ENCODE results near the gene CACNA1I. TPM values are rescaled to one million over a fixed set of nuclear protein-coding genes. Genes with fewer than 3 reads are reported as not detected.
A peak's percentile ranks its signal among the peaks of the same experiment; 100 is the strongest.

Gene CACNA1I
- total RNA-seq, 2 donors from 2014 or later, result 0.34 to 0.58 TPM

DNA sequence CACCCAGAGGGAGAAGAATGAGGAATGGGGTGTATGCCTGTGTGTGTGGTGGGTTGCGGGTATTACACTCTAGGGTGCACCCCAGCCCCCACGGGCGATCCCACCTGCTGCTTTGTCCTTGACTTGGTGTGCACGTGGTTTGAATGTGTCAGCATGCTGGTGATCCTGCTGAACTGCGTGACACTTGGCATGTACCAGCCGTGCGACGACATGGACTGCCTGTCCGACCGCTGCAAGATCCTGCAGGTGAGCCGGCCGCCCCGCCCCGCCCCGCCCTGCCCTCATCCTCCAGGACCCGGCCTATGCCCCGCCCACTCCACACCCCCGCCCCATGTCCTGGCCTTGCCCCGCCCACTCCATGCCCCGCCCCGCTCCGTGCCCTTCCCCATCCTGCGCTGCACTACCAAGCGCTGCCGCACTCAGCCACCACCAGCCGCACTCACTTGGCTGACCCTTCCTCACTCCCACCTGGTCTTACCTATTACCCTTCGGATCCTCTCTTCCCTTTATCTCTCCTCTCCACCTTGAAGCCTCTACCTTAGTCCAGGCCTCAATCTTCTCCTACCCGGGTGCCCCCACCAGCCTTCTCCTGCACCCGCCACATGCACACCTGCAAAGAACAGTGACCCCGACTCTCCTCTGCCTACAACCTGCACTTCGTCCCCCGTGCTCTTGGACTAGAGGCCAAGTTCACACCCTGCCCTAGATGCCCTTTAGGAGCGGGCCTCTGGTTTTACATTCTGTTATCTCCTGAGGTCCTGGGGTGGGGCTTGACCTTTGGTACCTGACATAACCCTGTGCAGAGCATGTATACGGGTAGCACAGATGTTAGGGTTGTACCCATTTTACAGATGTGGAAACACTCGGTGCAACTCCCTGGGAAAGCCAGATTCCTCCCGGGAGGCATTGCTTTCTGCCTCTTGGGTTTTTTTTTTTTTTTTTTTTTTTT, 27.7 kb downstream of the CACNA1I start:
- DNase-seq (peak; percentile 75 to 78), ATAC-seq (replicated peaks in 1 of 2) (peak; percentile 75 to 76)
- H3K27ac Mint-ChIP-seq, result peak overlapping the region; percentile 10
- H3K4me3 Mint-ChIP-seq, result peak overlapping the region; percentile 14 to 59
- peaks cover 27% of the 10 kb centered on the region for H3K4me1 Mint-ChIP-seq (ENCODE audit: low read depth)
- peaks cover 11% of the 10 kb centered on the region for H3K27me3 Mint-ChIP-seq (ENCODE audit: low read depth)
- H3K9me3 Mint-ChIP-seq, result peaks cover 3 to 5% of the 10 kb centered on the region in 2 donors
- peaks cover 2 to 3% of the 10 kb centered on the region in 2 donors for H3K36me3 Mint-ChIP-seq (ENCODE audit: insufficient read depth in 2 of 2)

DNA sequence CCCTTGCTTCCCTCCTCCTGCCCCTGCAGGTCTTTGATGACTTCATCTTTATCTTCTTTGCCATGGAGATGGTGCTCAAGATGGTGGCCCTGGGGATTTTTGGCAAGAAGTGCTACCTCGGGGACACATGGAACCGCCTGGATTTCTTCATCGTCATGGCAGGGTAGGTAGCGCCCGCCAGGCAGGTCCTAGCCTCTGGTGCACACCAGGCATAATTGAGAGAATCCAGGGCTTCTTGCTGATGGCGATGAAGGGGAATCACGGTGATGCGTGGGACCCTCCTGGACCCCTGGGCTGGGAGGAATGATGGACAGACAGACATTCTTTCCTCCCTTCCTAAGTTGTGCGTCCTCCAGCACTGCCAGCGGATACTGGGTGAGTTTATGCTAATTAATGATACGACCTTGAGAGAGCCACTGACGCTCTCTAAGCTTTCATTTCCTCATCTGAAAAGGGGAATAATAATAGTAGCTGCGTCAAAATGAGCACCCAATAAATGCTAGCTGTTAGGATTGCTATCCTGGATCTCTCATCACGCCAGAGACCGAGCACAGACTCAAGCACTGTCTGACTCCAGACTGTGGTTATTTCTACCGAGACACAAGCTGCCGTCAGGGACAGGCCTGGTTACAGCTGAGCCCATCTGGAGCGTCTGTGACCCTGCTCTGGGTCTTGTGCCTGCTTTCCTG, 30.1 kb downstream of the CACNA1I start:
- ATAC-seq (replicated peaks in 1 of 2), result no peak
- Mint-ChIP-seq H3K4me1 (ENCODE audit: low read depth) (peaks cover 27% of the 10 kb centered on the region), H3K27me3 (ENCODE audit: low read depth) (peaks cover 11% of the 10 kb centered on the region), H3K27ac (no peak overlapping the region), H3K4me3 (no peak overlapping the region), H3K9me3 (peaks cover 4 to 7% of the 10 kb centered on the region in 2 donors), H3K36me3 (ENCODE audit: insufficient read depth in 2 of 2) (peaks cover 3% of the 10 kb centered on the region in 2 donors)
- DNase-seq, result no peak

DNA sequence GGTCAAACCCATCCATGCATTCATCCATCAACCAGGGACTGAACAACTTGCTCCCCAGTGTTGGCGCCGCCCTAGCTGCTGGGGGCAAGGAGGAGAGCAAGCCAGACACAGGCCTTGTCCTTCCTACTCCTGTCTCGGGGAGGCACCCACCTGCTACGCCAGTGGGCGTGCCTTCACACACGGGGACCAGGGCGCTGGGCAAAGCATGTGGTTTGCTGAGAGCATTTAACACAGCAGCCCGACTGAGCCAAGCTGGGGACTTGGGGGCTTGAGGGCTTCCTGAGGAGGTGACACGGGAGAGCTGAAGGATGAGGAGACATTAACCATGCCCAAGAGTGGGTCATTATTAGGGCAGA, 30.6 kb downstream of the CACNA1I start:
- DNase-seq, result no peak
- Mint-ChIP-seq H3K9me3 (peaks cover 4 to 7% of the 10 kb centered on the region in 2 donors), H3K36me3 (ENCODE audit: insufficient read depth in 2 of 2) (peaks cover 3% of the 10 kb centered on the region in 2 donors), H3K4me3 (no peak overlapping the region), H3K27ac (no peak overlapping the region), H3K27me3 (ENCODE audit: low read depth) (peaks cover 11% of the 10 kb centered on the region), H3K4me1 (ENCODE audit: low read depth) (peaks cover 27% of the 10 kb centered on the region)
- ATAC-seq (replicated peaks in 1 of 2), result no peak

DNA sequence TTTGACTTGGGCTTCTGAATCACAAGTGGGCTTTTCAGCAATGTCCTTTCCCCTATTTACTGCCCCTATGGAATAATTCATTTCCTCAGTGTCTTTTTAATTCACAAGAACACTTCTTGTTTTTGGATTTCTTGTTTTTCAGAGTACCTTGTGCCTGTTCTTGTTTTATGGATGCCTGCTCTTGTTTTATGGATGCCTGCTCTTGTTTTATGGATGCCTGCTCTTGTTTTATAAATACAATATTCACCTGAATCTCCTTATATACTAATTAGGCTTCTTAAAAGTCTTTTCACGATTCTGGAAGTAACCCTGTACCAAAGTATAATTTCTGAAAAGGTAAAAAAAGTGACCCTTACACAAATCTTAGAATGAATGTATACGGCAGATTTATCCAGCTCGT, 32.8 kb downstream of the CACNA1I start:
- Mint-ChIP-seq H3K9me3 (peaks cover 4 to 7% of the 10 kb centered on the region in 2 donors), H3K27ac (peak overlapping the region; percentile 43)

DNA sequence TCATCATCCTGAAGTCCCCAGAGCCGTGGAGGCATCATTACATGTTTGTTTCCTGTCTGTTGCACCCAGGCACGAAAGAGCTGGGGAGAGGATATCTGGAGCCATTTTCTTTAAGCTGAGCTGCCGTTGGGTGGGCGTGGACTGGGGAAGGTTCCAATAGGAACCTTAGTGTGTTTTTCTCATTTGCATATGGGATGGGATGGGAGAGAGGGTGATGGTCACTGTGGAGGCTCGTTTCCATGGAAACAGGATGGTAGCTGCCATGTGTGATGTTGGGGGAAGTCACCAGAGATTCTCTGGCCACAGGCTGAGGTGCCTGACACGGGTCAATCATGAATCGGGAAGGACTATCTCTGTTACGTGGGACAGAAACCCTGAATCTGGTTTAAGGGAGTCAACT, 39.7 kb downstream of the CACNA1I start:
- Mint-ChIP-seq H3K4me1 (ENCODE audit: low read depth) (peaks cover 17% of the 10 kb centered on the region), H3K27ac (no peak overlapping the region), H3K27me3 (ENCODE audit: low read depth) (no peaks in the 10 kb centered on the region), H3K9me3 (peaks cover 4% of the 10 kb centered on the region in 2 donors), H3K36me3 (ENCODE audit: insufficient read depth in 2 of 2) (peaks cover 0 to 2% of the 10 kb centered on the region in 2 donors), H3K4me3 (no peak overlapping the region)
- ATAC-seq (replicated peaks in 1 of 2) (no peak), DNase-seq (no peak)

More for the DNA sequence above, 32.8 kb downstream of the CACNA1I start:
- H3K4me3 Mint-ChIP-seq, result no peak overlapping the region
- no peak for ATAC-seq (replicated peaks in 1 of 2)
- no peaks in the 10 kb centered on the region for H3K27me3 Mint-ChIP-seq (ENCODE audit: low read depth)
- H3K4me1 Mint-ChIP-seq (ENCODE audit: low read depth), result peaks cover 25% of the 10 kb centered on the region
- H3K36me3 Mint-ChIP-seq (ENCODE audit: insufficient read depth in 2 of 2), result peaks cover 3% of the 10 kb centered on the region in 2 donors
- DNase-seq, result no peak

DNA sequence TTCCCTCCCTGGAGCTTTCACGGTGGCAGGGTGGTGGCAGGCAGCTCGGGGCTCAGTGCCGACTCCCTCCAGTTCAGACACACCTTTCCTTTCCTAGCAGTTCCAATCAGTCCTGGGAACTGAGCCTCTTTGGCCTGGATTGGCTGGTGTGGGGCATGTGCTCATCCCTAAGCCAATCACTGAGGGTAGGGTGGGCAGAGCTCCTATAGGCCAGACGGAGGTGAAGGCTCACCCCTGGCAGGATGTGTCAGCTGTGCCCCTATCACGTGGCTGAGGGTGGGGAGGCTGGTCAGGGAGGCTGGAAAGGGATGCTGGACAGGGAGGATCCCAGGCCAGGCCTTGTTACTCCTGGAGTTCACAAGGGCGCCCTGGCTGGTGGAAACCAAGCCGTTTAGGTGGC, 40.2 kb downstream of the CACNA1I start:
- peaks cover 4% of the 10 kb centered on the region in 2 donors for H3K9me3 Mint-ChIP-seq
- no peak overlapping the region for H3K4me3 Mint-ChIP-seq
- no peak for DNase-seq
- no peaks in the 10 kb centered on the region for H3K27me3 Mint-ChIP-seq (ENCODE audit: low read depth)
- peaks cover 17% of the 10 kb centered on the region for H3K4me1 Mint-ChIP-seq (ENCODE audit: low read depth)
- H3K36me3 Mint-ChIP-seq (ENCODE audit: insufficient read depth in 2 of 2), result peaks cover 0 to 2% of the 10 kb centered on the region in 2 donors
- ATAC-seq (replicated peaks in 1 of 2), result no peak
- no peak overlapping the region for H3K27ac Mint-ChIP-seq

DNA sequence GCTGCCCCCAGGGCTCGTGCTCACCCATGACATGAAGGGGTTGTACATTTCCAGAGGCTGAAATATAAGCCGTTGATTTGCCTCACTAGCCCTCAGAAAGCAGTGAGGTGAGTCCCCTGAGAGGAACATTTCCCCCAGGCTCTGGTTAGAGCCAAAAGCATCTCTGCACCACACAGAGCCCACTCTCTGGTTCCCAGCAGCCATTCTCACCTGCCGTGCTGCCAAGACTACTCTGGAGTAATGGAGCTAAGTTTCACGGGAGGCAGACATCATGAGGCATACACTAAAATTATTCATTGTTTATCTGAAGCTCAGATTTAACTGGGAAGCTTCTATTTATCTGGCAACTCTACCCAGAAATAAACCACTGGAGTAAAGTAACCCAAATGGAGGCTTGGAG, 40.8 kb downstream of the CACNA1I start:
- ATAC-seq (replicated peaks in 1 of 2) (no peak), DNase-seq (no peak)
- H3K4me3 Mint-ChIP-seq, result no peak overlapping the region
- H3K27me3 Mint-ChIP-seq (ENCODE audit: low read depth), result no peaks in the 10 kb centered on the region
- H3K36me3 Mint-ChIP-seq (ENCODE audit: insufficient read depth in 2 of 2), result peaks cover 0 to 2% of the 10 kb centered on the region in 2 donors
- peaks cover 17% of the 10 kb centered on the region for H3K4me1 Mint-ChIP-seq (ENCODE audit: low read depth)
- peaks cover 4% of the 10 kb centered on the region in 2 donors for H3K9me3 Mint-ChIP-seq
- no peak overlapping the region for H3K27ac Mint-ChIP-seq

DNA sequence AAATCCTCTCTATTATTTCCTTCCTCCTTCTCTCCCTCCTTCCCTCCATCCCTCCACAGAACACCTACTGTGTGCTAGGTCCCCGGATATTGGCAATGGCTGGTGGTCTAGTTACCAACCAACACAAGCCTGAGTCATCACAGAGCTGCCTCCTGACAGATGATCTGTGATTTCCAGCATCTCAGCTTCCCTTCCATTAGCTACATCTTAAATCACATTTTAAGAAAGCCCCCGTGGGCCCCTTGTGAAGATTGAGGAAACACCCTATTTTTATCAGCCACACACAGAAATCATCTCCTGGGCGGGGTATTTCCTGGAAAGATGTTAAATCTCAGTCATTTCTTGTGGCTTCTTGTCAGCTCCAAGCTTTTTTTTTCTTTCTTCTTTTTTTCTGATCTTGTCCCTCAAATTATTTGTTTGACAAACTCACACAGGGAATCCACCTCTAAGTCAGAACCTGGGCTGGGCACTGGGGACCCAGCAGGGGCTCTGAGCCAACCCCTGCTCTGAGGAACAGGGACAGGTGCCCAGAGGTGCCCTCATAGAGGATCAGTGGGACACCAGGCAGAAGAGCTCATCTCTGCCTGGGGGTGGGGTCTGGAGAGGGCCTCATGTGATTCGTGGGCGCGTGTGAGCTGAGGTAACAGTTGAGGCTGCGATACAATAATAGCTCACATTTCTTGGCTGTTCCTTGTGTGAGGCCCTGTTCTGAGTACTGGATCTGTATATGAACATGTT, 42.4 kb downstream of the CACNA1I start:
- peak in 1 of 2 donors; percentile 8 for DNase-seq
- Mint-ChIP-seq H3K27me3 (ENCODE audit: low read depth) (peaks cover 4% of the 10 kb centered on the region), H3K4me1 (ENCODE audit: low read depth) (peaks cover 30% of the 10 kb centered on the region), H3K36me3 (ENCODE audit: insufficient read depth in 2 of 2) (peaks cover 0 to 2% of the 10 kb centered on the region in 2 donors), H3K9me3 (peaks cover 4% of the 10 kb centered on the region in 2 donors), H3K4me3 (peak overlapping the region in 1 of 2 donors; percentile 29), H3K27ac (no peak overlapping the region)
- peak; percentile 58 to 71 for ATAC-seq (replicated peaks in 1 of 2)

DNA sequence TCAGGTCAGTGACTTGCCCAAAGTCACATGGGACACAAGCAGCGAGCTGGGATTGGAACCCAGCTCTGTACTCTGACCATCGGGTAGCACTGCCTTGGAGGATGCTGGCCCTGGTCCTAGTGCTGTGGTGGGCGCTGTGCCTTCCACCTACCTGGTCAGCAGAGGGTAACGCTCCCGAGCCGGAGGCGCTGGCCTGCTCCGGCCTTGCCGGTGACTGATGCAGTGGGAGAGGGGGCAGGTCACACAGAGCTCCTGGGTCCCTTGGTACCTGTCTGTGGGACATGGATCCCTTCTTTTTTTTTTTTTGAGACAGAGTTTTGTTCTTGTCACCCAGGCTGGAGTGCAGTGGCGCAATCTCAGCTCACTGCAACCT, 43.0 kb downstream of the CACNA1I start:
- H3K9me3 Mint-ChIP-seq, result peaks cover 4% of the 10 kb centered on the region in 2 donors
- H3K4me3 Mint-ChIP-seq, result no peak overlapping the region

DNA sequence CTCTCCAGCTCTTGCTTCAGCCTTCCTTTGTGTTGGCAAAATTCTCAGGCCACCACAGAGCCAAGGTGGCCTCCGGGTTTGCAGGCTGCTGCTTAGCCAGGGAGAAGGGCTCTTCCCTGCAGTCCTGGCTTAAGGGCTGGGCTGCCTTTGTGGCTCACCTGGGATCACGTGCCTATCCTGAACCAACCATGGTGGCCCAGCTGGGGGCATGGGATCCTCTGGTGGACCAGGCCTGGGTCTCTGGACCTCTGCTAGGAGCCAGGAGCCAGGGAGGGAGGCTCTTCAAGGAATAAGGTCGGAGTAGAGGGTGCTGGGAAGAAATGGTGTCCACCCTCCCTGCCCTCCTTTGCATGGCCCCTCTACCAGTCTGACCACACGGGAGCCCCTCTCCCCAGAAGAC, 43.9 kb downstream of the CACNA1I start:
- ATAC-seq (replicated peaks in 1 of 2) (no peak), DNase-seq (no peak)
- peaks cover 0 to 2% of the 10 kb centered on the region in 2 donors for H3K36me3 Mint-ChIP-seq (ENCODE audit: insufficient read depth in 2 of 2)
- H3K27me3 Mint-ChIP-seq (ENCODE audit: low read depth), result peaks cover 9% of the 10 kb centered on the region
- H3K27ac Mint-ChIP-seq, result no peak overlapping the region
- H3K4me3 Mint-ChIP-seq, result no peak overlapping the region
- H3K4me1 Mint-ChIP-seq (ENCODE audit: low read depth), result peaks cover 33% of the 10 kb centered on the region
- H3K9me3 Mint-ChIP-seq, result peaks cover 4% of the 10 kb centered on the region in 2 donors

More for the DNA sequence above, 43.0 kb downstream of the CACNA1I start:
- H3K4me1 Mint-ChIP-seq (ENCODE audit: low read depth), result peaks cover 33% of the 10 kb centered on the region
- peaks cover 0 to 2% of the 10 kb centered on the region in 2 donors for H3K36me3 Mint-ChIP-seq (ENCODE audit: insufficient read depth in 2 of 2)
- H3K27ac Mint-ChIP-seq, result no peak overlapping the region
- DNase-seq (no peak), ATAC-seq (replicated peaks in 1 of 2) (peak in 1 of 2 donors; percentile 31)
- peaks cover 9% of the 10 kb centered on the region for H3K27me3 Mint-ChIP-seq (ENCODE audit: low read depth)

DNA sequence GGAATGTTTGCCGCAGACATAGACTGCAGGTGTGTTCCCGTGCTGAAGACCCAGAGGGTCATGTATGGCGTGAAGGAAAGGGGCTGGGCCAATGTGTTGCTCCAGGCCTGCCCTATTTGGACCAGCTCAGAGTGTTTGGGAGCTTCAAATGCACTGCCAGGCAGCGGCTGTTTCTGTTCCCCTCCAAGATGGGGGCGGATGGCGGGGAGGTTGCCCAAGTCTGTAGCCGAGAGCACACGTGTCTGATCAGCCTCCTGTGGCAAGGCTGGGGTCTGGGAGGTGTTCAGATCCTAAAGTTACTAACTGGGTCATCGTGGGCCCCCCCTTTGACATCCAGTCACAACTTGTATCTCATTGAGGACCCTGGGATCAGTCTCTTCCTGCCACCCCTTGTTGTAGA, 45.5 kb downstream of the CACNA1I start:
- ATAC-seq (replicated peaks in 1 of 2) (no peak), DNase-seq (no peak)
- H3K4me1 Mint-ChIP-seq (ENCODE audit: low read depth), result peaks cover 33% of the 10 kb centered on the region
- H3K36me3 Mint-ChIP-seq (ENCODE audit: insufficient read depth in 2 of 2), result peaks cover 0 to 2% of the 10 kb centered on the region in 2 donors
- no peak overlapping the region for H3K4me3 Mint-ChIP-seq
- peaks cover 9% of the 10 kb centered on the region for H3K27me3 Mint-ChIP-seq (ENCODE audit: low read depth)
- no peak overlapping the region for H3K27ac Mint-ChIP-seq
- H3K9me3 Mint-ChIP-seq, result peaks cover 4% of the 10 kb centered on the region in 2 donors

DNA sequence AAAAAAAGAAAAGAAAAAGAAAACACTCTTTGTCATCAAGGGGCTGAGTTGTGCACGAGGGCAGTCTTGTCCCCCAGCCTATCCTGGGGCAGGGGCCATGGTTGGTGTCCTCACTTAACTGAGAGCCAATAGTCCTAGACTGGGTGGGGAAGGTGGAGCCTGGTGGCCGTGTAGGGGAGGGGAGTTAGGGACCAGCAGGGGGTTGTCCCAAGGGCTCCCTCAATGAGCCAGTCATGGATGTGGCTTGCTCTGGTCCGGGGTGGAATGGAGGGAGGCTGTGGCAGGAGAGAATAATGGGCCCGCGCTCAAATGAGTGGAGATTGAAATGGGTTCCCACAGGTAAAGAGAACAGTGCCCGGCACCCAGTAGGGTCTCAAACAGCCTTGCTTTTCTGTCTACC, 46.2 kb downstream of the CACNA1I start:
- Mint-ChIP-seq H3K4me3 (no peak overlapping the region), H3K9me3 (peaks cover 3 to 4% of the 10 kb centered on the region in 2 donors), H3K36me3 (ENCODE audit: insufficient read depth in 2 of 2) (peaks cover 0 to 2% of the 10 kb centered on the region in 2 donors), H3K4me1 (ENCODE audit: low read depth) (peaks cover 33% of the 10 kb centered on the region), H3K27ac (no peak overlapping the region), H3K27me3 (ENCODE audit: low read depth) (peaks cover 9% of the 10 kb centered on the region)
- no peak for DNase-seq
- ATAC-seq (replicated peaks in 1 of 2), result no peak
